CD14-positive monocyte (primary cell): ENCODE results near the gene POLK. TPM values are rescaled to one million over a fixed set of nuclear protein-coding genes. Genes with fewer than 3 reads are reported as not detected.

Experiments
- DNase-seq, 3 donors: peaks; one replicate each; pipeline ENCODE4 v3.0.0-alpha.2; 2011 to 2022
- H2AFZ ChIP-seq: 2 replicates; pipeline ENCODE4 v1.6.0; 2012; ENCODE audit warnings: mild to moderate bottlenecking, low read depth, low read length, inconsistent platforms; ENCODE audit not compliant: insufficient read depth, poor library complexity, severe bottlenecking
- H3K27ac ChIP-seq, 2 donors: 1 replicate in 1 of 2; 2 replicates in 1 of 2; pipeline ENCODE4 v1.5.1; 2012 to 2013; ENCODE audit warnings: low read length in 2 of 2, control low read depth in 1 of 2, inconsistent platforms in 1 of 2, low read depth in 1 of 2, mild to moderate bottlenecking in 1 of 2
- H3K27me3 ChIP-seq, 2 donors: one replicate each; pipeline versions ENCODE4 v1.6.0 to v1.6.1; 2011 to 2013; ENCODE audit warnings: low read length in 2 of 2; ENCODE audit not compliant: control insufficient read depth in 2 of 2, insufficient read depth in 2 of 2
- H3K36me3 ChIP-seq, 2 donors: replicated peaks in 1 of 2; 1 replicate in 1 of 2; 2 replicates in 1 of 2; pipeline versions ENCODE4 v1.5.1 to v1.6.1; 2012 to 2013; ENCODE audit warnings: low read length in 2 of 2, control low read depth in 1 of 2, inconsistent platforms in 1 of 2, mild to moderate bottlenecking in 1 of 2; ENCODE audit not compliant: insufficient read depth in 2 of 2, control insufficient read depth in 1 of 2
- H3K4me1 ChIP-seq, 2 donors: 1 replicate in 1 of 2; 2 replicates in 1 of 2; pipeline versions ENCODE4 v1.5.1 to v1.6.1; 2012 to 2013; ENCODE audit warnings: low read length in 2 of 2, control low read depth in 1 of 2, inconsistent platforms in 1 of 2, mild to moderate bottlenecking in 1 of 2, moderate library complexity in 1 of 2; ENCODE audit not compliant: insufficient read depth in 2 of 2, control insufficient read depth in 1 of 2
- H3K4me2 ChIP-seq: replicated peaks from 2 replicates; pipeline ENCODE3; 2012; ENCODE audit warnings: low read length, moderate library complexity, mild to moderate bottlenecking; ENCODE audit not compliant: poor library complexity, severe bottlenecking; ENCODE audit errors: extremely low read depth
- H3K4me3 ChIP-seq, 3 experiments: fragments of 200-600 bp in 1 of 3; sonication (generic) in 1 of 3; replicated peaks in 1 of 3; 1 replicate in 2 of 3; 2 replicates in 1 of 3; pipeline ENCODE4 v1.5.1; 2011 to 2013; ENCODE audit warnings: low read length in 3 of 3, mild to moderate bottlenecking in 3 of 3, control low read depth in 2 of 3, low read depth in 2 of 3, inconsistent platforms in 1 of 3, moderate library complexity in 1 of 3
- H3K79me2 ChIP-seq: 2 replicates; pipeline ENCODE4 v1.6.0; 2012; ENCODE audit warnings: mild to moderate bottlenecking, control low read depth, inconsistent platforms, low read length, moderate library complexity; ENCODE audit not compliant: insufficient read depth
- H3K9ac ChIP-seq: 2 replicates; pipeline ENCODE4 v1.6.0; 2017; ENCODE audit warnings: low read length, mild to moderate bottlenecking; ENCODE audit not compliant: insufficient read depth, poor library complexity, severe bottlenecking
- H3K9me3 ChIP-seq, 2 donors: replicated peaks in 1 of 2; 1 replicate in 1 of 2; 2 replicates in 1 of 2; pipeline versions ENCODE4 v1.5.1 to v1.6.1; 2012 to 2013; ENCODE audit warnings: low read length in 2 of 2, control low read depth in 1 of 2; ENCODE audit not compliant: control insufficient read depth in 1 of 2, insufficient read depth in 1 of 2
- H4K20me1 ChIP-seq: 2 replicates; pipeline ENCODE4 v1.6.0; 2012; ENCODE audit warnings: mild to moderate bottlenecking, low read length, control low read depth, moderate library complexity; ENCODE audit not compliant: insufficient read depth
- H3K27ac Mint-ChIP-seq, 7 donors: one replicate each; pipeline ENCODE4 v1.8.0; 2020; ENCODE audit warnings: mild to moderate bottlenecking in 7 of 7, mixed read lengths in 7 of 7, moderate library complexity in 6 of 7, inconsistent platforms in 2 of 7
- H3K27me3 Mint-ChIP-seq, 3 donors: one replicate each; pipeline ENCODE4 v1.8.0; 2021 to 2022; ENCODE audit warnings: low read depth in 3 of 3, mild to moderate bottlenecking in 3 of 3, mixed read lengths in 3 of 3, moderate library complexity in 3 of 3, inconsistent platforms in 1 of 3
- H3K36me3 Mint-ChIP-seq, 2 donors: one replicate each; pipeline ENCODE4 v1.8.0; 2020; ENCODE audit warnings: mixed read lengths in 2 of 2, inconsistent platforms in 1 of 2, mild to moderate bottlenecking in 1 of 2
- H3K4me1 Mint-ChIP-seq: one replicate; pipeline ENCODE4 v1.8.0; 2020; ENCODE audit warnings: mild to moderate bottlenecking, mixed read lengths
- H3K4me3 Mint-ChIP-seq, 2 donors: one replicate each; pipeline ENCODE4 v1.8.0; 2020; ENCODE audit warnings: mild to moderate bottlenecking in 2 of 2, mixed read lengths in 2 of 2, moderate library complexity in 1 of 2
- H3K9me3 Mint-ChIP-seq, 7 donors: one replicate each; pipeline ENCODE4 v1.8.0; 2020 to 2022; ENCODE audit warnings: mixed read lengths in 7 of 7, mild to moderate bottlenecking in 6 of 7, moderate library complexity in 6 of 7, inconsistent platforms in 2 of 7
- WGBS: methylation state at CpG from one replicate; pipeline ENCODE4 v1.1.5; 2013; ENCODE audit warnings: missing lambda C conversion rate; ENCODE audit not compliant: insufficient coverage; 5-methylcytosine and 5-hydroxymethylcytosine counted together
- intact Hi-C, 2 donors: fragments of 100-400 bp; cut with micrococcal nuclease; formaldehyde crosslinking; loops; one replicate each; pipeline versions ENCODE4 v1.15.0 to v1.15.1; 2023
- polyA plus RNA-seq, 3 donors: library from polyadenylated mRNA; depleted of rRNA in 1 of 3; unstranded in 2 of 3; stranded (reverse) in 1 of 3; fragments of 300-500 nt in 2 of 3; fragments of >200 nt in 1 of 3; fragmentation: Illumina TruSeq in 2 of 3; gene quantifications; 1 replicate in 2 of 3; 2 replicates in 1 of 3; pipeline ENCODE4 v1.2.3, GENCODE V29; 2012 to 2021
- TF ChIP-seq, protein P1 (sequence below): fragments of 200-600 bp; IDR thresholded peaks from one replicate; pipeline ENCODE4 v1.8.0; 2022; ENCODE audit warnings: antibody characterized with exemption, mild to moderate bottlenecking

The POLK gene
- polyA plus RNA-seq, 3 donors: 18.1 to 27.2 (median 22.3) TPM

DNA sequence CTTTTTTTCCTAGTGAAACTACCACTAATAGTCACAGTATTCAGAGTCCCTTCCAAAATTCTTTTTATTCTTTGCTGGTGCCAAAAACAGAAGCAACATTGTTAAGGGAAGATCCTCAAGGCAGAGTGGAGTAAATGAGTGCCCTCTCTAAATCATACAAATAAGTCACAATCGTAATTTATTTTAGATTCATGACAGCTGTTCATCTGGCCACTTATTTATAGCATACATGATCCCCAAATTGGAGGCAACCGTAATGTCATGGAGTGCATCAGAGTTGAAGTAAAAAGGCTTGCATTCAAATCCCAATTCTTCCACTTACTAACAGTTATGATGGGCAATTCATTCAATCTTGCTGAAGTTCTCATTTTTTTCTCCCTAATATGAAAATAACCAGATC lies 33.4 kb downstream of the POLK start:
- no CpG with 5 or more reads among the region's 2 CpGs for WGBS
- H2AFZ ChIP-seq: no peak overlapping the region
- TF ChIP-seq, protein P1, sequence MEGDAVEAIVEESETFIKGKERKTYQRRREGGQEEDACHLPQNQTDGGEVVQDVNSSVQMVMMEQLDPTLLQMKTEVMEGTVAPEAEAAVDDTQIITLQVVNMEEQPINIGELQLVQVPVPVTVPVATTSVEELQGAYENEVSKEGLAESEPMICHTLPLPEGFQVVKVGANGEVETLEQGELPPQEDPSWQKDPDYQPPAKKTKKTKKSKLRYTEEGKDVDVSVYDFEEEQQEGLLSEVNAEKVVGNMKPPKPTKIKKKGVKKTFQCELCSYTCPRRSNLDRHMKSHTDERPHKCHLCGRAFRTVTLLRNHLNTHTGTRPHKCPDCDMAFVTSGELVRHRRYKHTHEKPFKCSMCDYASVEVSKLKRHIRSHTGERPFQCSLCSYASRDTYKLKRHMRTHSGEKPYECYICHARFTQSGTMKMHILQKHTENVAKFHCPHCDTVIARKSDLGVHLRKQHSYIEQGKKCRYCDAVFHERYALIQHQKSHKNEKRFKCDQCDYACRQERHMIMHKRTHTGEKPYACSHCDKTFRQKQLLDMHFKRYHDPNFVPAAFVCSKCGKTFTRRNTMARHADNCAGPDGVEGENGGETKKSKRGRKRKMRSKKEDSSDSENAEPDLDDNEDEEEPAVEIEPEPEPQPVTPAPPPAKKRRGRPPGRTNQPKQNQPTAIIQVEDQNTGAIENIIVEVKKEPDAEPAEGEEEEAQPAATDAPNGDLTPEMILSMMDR: no peak

DNA sequence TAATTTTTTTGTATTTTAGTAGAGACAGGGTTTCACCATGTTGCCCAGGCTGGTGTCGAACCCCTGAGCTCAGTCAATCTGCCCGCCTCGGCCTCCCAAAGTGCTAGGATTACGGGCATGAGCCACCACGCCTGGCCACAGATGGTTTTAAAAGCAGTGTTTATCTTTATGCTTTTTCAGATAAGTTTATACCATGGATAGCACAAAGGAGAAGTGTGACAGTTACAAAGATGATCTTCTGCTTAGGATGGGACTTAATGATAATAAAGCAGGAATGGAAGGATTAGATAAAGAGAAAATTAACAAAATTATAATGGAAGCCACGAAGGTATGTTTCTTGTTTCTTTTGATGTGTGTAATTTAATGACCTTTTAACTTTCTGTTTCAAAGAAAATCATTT lies 35.1 kb downstream of the POLK start:
- Histone ChIP-seq H3K79me2 (peaks cover 71% of the 10 kb centered on the region), H3K4me2 (no peak overlapping the region), H3K4me1 (no peaks in the 10 kb centered on the region), H2AFZ (no peak overlapping the region), H3K9ac (no peak overlapping the region), H4K20me1 (peaks cover 43% of the 10 kb centered on the region), H3K36me3 (peaks cover 9 to 28% of the 10 kb centered on the region in 2 donors), H3K27me3 (no peaks in the 10 kb centered on the region), H3K9me3 (no peaks in the 10 kb centered on the region), H3K27ac (no peak overlapping the region), H3K4me3 (no peak overlapping the region)
- WGBS: 100% methylated on average over 5 of the region's 6 CpGs
- Mint-ChIP-seq H3K27ac (peak overlapping the region in 1 of 7 donors; percentile 12), H3K36me3 (peaks cover 16 to 28% of the 10 kb centered on the region in 2 donors), H3K9me3 (no peaks in the 10 kb centered on the region), H3K4me3 (no peak overlapping the region), H3K4me1 (peaks cover 9% of the 10 kb centered on the region), H3K27me3 (peaks cover 0 to 3% (median 0%) of the 10 kb centered on the region in 3 donors)
- intact Hi-C loops: no loop called here
- DNase-seq: no peak
- TF ChIP-seq, protein P1: no peak

More for the DNA sequence above, 33.4 kb downstream of the POLK start:
- intact Hi-C loops: no loop called here
- H3K27me3 ChIP-seq: no peaks in the 10 kb centered on the region
- H3K4me3 ChIP-seq: no peak overlapping the region
- Mint-ChIP-seq H3K9me3 (no peaks in the 10 kb centered on the region), H3K27ac (no peak overlapping the region), H3K4me1 (peaks cover 9% of the 10 kb centered on the region), H3K27me3 (peaks cover 0 to 3% (median 0%) of the 10 kb centered on the region in 3 donors), H3K4me3 (no peak overlapping the region), H3K36me3 (peaks cover 18 to 34% of the 10 kb centered on the region in 2 donors)
- H3K4me2 ChIP-seq: no peak overlapping the region
- H4K20me1 ChIP-seq: peaks cover 59% of the 10 kb centered on the region
- H3K79me2 ChIP-seq: peaks cover 79% of the 10 kb centered on the region
- no peak overlapping the region for H3K9ac ChIP-seq
- no peaks in the 10 kb centered on the region for H3K9me3 ChIP-seq
- peak overlapping the region in 1 of 2 donors; percentile 46 for H3K27ac ChIP-seq
- DNase-seq: no peak
- no peaks in the 10 kb centered on the region for H3K4me1 ChIP-seq
- H3K36me3 ChIP-seq: peaks cover 7 to 30% of the 10 kb centered on the region in 2 donors
